C4-2B (cell line): ENCODE data around the gene PCIF1.

ENCODE experiments used
- ZFX ChIP-seq: fragments of 450-650 bp; IDR thresholded peaks from 2 replicates; pipeline ENCODE4 v1.6.1; 2017
- TF ChIP-seq, protein P1 (sequence below): fragments of 450-650 bp; conservative IDR thresholded peaks from 2 replicates; pipeline ENCODE4 v1.5.1; 2017; ENCODE audit warnings: mild to moderate bottlenecking

DNA sequence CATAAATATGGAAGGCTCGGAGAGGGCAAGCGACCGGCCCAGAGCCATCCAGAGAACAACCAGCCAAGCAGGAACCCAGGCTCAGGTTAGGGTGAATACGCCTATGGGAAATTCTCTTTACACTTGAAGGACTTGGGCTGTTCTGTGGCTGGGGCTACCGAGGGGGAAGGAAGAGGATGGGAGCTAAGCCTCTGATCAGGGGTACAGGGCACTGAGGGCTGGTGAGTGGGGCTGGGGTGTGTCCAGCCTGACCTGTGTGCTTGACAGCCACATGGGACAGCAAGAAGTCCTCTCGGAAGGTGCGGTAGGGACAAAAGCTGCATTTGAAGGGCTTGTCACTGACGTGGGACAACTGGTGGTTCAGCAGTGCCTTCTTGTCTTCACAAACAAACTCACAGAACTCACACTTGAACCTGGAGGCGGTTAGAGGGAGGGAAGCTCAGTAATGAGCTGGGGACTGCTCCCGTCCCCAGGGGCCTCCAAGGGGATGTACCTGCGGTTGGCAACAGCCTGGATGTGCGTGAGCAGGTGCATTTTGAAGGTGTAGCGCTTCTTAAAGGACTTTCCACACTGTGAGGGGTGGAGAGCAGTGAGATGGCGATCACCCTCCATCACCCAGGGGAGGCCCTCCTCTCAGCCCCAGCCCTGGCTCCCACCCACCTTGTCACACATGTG is 25.6 kb downstream of the PCIF1 start:
- TF ChIP-seq, protein P1, sequence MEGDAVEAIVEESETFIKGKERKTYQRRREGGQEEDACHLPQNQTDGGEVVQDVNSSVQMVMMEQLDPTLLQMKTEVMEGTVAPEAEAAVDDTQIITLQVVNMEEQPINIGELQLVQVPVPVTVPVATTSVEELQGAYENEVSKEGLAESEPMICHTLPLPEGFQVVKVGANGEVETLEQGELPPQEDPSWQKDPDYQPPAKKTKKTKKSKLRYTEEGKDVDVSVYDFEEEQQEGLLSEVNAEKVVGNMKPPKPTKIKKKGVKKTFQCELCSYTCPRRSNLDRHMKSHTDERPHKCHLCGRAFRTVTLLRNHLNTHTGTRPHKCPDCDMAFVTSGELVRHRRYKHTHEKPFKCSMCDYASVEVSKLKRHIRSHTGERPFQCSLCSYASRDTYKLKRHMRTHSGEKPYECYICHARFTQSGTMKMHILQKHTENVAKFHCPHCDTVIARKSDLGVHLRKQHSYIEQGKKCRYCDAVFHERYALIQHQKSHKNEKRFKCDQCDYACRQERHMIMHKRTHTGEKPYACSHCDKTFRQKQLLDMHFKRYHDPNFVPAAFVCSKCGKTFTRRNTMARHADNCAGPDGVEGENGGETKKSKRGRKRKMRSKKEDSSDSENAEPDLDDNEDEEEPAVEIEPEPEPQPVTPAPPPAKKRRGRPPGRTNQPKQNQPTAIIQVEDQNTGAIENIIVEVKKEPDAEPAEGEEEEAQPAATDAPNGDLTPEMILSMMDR: no peak
- no peak for TF ChIP-seq ZFX
